ACC112 (cell line): ENCODE results near the gene ACOXL.

Source experiments
- H2AFZ ChIP-seq: fragments of 200-600 bp; sonication (generic); one replicate; pipeline ENCODE4 v1.6.0; 2017; ENCODE audit warnings: antibody characterized with exemption, low read length; ENCODE audit not compliant: unreplicated experiment
- H3K27ac ChIP-seq: fragments of 200-600 bp; sonication (generic); 2 replicates; pipeline ENCODE4 v1.5.1; 2014; ENCODE audit warnings: low read depth, mild to moderate bottlenecking, antibody characterized with exemption, low read length, moderate library complexity
- H3K27me3 ChIP-seq: fragments of 200-600 bp; sonication (generic); 2 replicates; pipeline ENCODE4 v1.6.1; 2014; ENCODE audit warnings: mild to moderate bottlenecking, antibody characterized with exemption, low read length, moderate library complexity, mixed read lengths; ENCODE audit not compliant: insufficient read depth
- H3K36me3 ChIP-seq: fragments of 200-600 bp; sonication (generic); 2 replicates; pipeline ENCODE4 v1.6.1; 2016; ENCODE audit warnings: mild to moderate bottlenecking, antibody characterized with exemption, low read length, moderate library complexity, mixed read lengths; ENCODE audit not compliant: insufficient read depth
- H3K4me1 ChIP-seq: fragments of 200-600 bp; sonication (generic); one replicate; pipeline ENCODE4 v1.6.1; 2016; ENCODE audit warnings: low read length, mixed read lengths; ENCODE audit not compliant: insufficient read depth, unreplicated experiment, control insufficient read depth
- H3K4me3 ChIP-seq: fragments of 200-600 bp; sonication (generic); 2 replicates; pipeline ENCODE4 v1.5.1; 2014; ENCODE audit warnings: mild to moderate bottlenecking, low read depth, low read length
- H3K79me2 ChIP-seq: fragments of 200-600 bp; sonication (generic); one replicate; pipeline ENCODE4 v1.6.0; 2016; ENCODE audit warnings: low read length; ENCODE audit not compliant: control insufficient read depth, unreplicated experiment, insufficient read depth

The ACOXL gene

DNA sequence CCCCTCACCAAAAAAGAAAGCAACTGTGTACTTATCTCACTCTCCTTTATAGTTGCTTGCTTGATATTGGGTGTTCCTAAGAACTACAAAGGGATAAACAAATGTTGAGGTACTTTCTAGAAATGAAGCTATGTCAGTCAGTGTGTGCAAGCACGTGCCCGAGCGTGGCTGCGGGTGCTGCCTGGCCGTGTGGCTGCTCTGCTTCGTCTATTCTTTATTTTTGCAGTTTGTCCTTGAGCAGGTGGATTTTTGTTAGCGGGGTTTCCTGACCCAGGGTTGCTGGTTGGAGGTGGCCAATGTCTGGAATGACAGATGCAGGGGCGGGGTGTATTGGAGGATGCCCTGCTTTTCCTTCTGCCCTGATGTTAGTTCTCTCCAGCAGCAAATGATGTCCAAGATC, 62.6 kb downstream of the ACOXL start:
- H3K27me3 ChIP-seq = peaks cover 97% of the 10 kb centered on the region
- no peak overlapping the region for H3K4me3 ChIP-seq
- H3K27ac ChIP-seq = no peak overlapping the region
- H2AFZ ChIP-seq = no peak overlapping the region
- no peaks in the 10 kb centered on the region for H3K79me2 ChIP-seq
- no peaks in the 10 kb centered on the region for H3K4me1 ChIP-seq
- no peaks in the 10 kb centered on the region for H3K36me3 ChIP-seq

DNA sequence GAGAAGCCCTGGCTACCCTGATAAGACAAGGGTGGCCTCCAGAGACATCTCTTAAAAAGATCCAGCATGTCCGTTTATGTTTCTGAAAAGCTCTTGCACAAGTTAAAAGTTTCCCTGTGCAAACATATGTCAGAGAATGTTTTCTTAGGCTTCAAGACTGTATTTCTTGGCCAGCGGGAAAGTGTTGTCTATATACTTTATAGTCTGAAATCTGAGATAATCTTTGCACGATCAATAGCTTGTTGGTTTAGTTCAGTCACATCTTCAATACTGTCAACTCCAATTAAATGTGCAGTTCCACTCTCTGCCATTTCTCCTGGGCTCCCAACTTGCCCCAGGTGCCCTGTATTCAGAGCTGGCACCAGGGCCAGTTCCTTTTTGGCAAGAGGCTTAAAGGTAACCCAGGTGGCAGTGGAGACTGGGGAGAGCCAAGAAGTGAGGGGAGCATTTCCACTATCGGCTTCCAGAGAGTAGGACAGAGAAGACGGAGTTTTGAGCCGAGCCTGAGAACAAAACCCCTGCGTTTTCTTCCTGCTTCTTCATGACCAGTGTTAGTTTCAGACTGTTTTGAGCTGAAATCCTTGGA, 64.4 kb downstream of the ACOXL start:
- Histone ChIP-seq H3K79me2 (no peaks in the 10 kb centered on the region), H3K36me3 (no peaks in the 10 kb centered on the region), H2AFZ (no peak overlapping the region), H3K4me3 (no peak overlapping the region), H3K27ac (no peak overlapping the region), H3K4me1 (no peaks in the 10 kb centered on the region), H3K27me3 (peaks cover 97% of the 10 kb centered on the region)

DNA sequence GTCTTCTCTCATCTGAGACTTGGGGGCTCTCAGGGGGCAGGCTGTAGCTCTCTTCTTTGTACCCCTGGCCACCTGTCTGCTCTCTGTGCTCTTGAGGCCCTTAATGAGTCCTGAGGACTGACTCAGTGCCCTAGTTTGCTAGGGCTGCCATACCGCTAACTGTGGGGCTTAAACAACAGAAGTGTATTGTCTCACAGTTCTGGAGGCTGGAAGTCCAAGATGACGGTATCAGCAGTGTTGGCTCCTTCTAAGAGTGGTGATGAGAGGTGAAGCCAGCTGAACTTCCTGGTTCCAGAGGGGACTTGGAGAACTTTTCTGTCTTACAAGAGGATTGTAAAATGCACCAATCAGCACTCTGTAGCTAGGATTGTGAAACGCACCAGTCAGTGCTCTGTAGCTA, 67.0 kb downstream of the ACOXL start:
- Histone ChIP-seq H3K36me3 (no peaks in the 10 kb centered on the region), H3K79me2 (no peaks in the 10 kb centered on the region), H3K4me3 (no peak overlapping the region), H2AFZ (no peak overlapping the region), H3K4me1 (no peaks in the 10 kb centered on the region), H3K27me3 (peaks cover 96% of the 10 kb centered on the region), H3K27ac (no peak overlapping the region)

DNA sequence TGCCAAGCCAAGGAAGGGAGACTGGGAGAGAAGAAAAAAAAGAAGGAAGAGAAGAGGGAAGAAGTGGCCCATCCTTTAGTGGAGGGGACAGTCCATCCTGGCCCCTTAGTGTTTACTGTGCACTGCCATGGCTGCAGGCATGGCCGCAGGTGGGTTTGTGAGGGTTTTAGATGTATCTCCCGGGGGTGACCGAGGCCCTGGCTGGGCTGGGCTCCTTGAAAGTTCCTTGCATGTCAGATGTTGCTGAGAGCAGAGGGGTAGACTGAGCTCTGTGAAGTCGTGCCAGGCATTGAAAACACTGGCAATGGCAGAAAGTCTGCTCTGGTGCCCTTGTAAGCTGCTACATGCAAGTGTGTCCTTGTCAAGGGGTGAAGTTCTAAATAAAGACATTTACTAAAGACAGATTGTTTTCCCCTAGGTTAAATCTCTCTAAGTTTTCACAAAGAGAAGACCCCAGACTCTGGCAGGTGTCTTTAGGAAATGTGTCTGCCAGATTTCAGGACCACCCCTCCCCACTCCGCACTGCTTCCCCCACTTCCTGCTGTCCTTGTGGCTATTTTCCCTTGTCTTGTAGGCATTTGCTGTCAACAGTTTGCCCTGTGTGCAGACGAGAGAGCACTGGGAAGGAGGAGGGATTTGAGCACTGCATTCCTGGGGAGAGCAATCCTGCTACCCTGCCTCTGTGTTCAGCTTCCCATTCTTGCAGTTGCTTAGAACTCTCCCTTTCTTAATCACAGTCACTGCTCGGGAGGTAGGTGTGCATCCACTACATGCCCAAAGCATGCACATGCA, 68.4 kb downstream of the ACOXL start:
- Histone ChIP-seq H3K4me1 (no peaks in the 10 kb centered on the region), H3K27me3 (peaks cover 96% of the 10 kb centered on the region), H3K27ac (no peak overlapping the region), H3K79me2 (no peaks in the 10 kb centered on the region), H3K36me3 (no peaks in the 10 kb centered on the region), H3K4me3 (no peak overlapping the region), H2AFZ (no peak overlapping the region)

DNA sequence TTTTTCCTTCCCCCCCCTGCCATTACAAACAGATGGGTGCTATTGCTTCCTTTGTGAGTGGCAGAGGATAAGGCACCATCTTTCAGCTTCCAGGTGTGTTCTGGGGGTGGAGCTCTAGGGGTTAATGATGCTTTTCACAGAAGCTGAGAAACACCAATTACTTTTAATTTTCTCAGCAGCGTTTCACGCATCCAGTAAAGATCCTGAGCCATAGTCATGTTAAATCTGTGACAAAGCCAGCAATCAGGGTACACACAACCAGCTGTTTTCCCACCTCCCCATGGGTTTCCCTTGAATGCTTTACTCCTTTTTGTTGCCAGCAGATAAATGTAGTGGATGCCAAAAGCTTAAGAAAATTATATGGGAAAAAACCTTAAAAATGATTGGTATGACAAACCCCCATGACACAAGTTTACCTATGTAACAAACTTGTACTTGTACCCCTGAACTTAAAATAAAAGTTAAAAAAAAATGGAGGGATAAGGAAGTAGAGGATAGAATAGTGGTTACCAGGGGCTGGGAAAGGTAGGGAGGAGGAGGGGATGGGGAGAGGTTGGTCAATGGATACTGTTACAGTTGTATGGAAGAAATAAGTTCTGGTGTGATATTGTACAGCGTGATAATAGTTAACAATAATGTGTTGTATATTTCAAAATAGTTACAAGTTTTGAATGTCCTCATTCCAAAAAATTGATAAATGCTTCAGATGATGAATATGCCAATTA, 70.0 kb downstream of the ACOXL start:
- H3K36me3 ChIP-seq = no peaks in the 10 kb centered on the region
- no peaks in the 10 kb centered on the region for H3K79me2 ChIP-seq
- H2AFZ ChIP-seq = no peak overlapping the region
- H3K4me1 ChIP-seq = no peaks in the 10 kb centered on the region
- H3K27me3 ChIP-seq = peaks cover 96% of the 10 kb centered on the region
- no peak overlapping the region for H3K27ac ChIP-seq
- H3K4me3 ChIP-seq = no peak overlapping the region

DNA sequence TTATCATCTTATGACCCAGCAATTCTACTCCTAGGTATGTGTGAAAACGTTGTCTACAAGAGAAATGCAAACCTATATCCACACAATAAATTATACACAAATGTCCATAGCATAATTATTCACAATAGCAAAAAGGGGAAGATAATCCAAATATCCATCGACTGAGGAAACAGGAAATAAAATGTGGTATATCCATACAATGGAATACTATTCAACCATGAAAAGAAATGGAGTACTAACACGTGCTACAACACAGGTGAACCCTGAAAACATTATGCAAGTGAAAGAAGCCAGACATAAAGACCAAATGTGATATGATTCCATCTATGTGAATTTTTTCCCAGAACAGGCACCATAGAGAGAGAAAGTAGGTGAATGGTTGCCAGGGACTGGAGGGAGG, 72.1 kb downstream of the ACOXL start:
- Histone ChIP-seq H3K27ac (no peak overlapping the region), H3K36me3 (no peaks in the 10 kb centered on the region), H3K4me3 (no peak overlapping the region), H3K79me2 (no peaks in the 10 kb centered on the region), H2AFZ (no peak overlapping the region), H3K27me3 (peaks cover 95% of the 10 kb centered on the region), H3K4me1 (no peaks in the 10 kb centered on the region)

DNA sequence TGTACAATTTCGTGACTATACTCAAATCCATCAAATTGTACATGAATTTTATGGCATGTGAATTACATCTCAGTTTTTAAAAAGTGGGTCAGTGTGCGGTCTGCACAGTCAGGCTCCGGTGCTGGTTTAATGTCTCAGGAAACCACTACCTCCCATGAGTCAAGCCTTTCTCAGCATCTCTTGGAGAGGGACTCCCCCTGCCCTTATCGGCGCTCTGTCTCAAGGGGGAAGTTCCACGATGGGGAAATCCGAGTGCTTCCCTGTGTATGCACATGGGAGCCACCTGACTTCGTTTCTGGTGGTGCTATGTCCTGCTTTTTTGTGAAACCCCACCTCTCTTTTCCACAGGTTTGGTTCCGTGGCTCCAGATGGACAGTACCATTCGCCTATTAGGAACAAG, 72.5 kb downstream of the ACOXL start:
- H2AFZ ChIP-seq = no peak overlapping the region
- H3K27ac ChIP-seq = no peak overlapping the region
- no peaks in the 10 kb centered on the region for H3K4me1 ChIP-seq
- no peaks in the 10 kb centered on the region for H3K36me3 ChIP-seq
- H3K4me3 ChIP-seq = no peak overlapping the region
- H3K79me2 ChIP-seq = no peaks in the 10 kb centered on the region
- H3K27me3 ChIP-seq = peaks cover 92% of the 10 kb centered on the region

DNA sequence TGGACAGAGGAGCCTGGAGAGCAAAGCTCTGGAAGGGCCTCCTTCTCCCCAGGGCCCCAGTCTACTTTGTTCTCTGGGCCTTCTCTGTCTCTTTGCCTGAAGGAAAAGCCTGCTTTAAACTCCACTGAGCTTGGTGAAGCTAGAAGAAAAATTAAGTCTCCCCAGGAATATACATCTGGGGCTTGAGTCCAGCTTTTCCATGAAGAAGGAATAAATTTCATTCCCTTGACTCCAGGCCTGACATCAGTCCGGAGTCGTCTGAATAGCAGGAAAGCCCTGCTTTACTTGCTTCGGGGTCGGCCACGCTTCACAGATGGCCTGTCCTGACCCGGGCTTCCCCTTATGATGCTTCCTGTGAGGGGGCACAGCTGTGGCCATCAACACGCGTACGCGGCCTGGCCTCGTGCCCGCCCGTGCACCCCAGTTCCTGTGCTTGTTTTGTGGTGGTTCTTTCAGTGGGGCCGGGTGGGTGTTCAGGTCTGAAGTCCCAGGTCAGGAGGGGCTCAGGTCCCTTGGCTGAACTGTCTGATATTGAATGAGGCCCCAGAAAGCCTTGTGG, 73.6 kb downstream of the ACOXL start:
- Histone ChIP-seq H3K4me3 (no peak overlapping the region), H3K4me1 (no peaks in the 10 kb centered on the region), H3K27me3 (peaks cover 87% of the 10 kb centered on the region), H3K79me2 (no peaks in the 10 kb centered on the region), H3K36me3 (no peaks in the 10 kb centered on the region), H3K27ac (no peak overlapping the region), H2AFZ (no peak overlapping the region)

DNA sequence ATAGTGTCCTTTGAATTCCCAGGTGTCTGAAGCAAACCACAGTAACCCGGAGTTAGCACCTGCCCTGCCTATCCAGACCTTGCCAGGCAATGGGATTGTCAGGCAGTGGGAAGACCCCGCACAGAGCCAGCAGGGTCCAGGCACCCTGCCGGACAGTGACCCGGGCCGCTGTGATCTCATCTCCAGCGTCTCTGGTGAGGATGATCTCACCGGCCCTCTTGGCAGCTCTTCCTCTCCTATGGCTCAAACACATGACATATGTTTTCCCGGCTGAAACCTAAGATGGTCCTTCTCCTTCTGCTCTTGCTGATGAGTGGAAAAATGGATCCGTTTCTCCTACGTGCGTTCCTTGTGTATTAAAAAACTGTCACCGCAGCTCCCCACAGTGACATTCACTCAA, 75.1 kb downstream of the ACOXL start:
- Histone ChIP-seq H2AFZ (no peak overlapping the region), H3K27ac (no peak overlapping the region), H3K79me2 (no peaks in the 10 kb centered on the region), H3K27me3 (peaks cover 72% of the 10 kb centered on the region), H3K4me3 (no peak overlapping the region), H3K36me3 (no peaks in the 10 kb centered on the region), H3K4me1 (no peaks in the 10 kb centered on the region)

DNA sequence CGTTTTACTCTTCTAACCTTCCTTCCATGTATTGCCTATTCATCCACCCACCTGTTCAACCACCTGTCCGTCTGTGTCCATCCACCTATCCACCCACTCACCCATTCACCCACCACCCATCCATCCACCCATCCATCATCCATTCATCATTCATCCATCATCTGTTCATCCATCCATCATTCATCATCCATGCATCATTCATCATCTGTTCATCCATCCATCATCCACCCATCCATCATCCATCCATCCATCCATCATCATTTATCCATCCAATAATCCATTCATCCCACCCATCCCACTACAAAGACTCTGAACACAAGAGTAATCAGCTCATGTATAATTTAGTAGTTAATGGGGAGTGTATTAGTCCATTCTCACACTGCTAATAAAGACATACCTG, 78.0 kb downstream of the ACOXL start:
- Histone ChIP-seq H3K27ac (no peak overlapping the region), H3K79me2 (no peaks in the 10 kb centered on the region), H3K4me3 (no peak overlapping the region), H3K36me3 (no peaks in the 10 kb centered on the region), H3K27me3 (peaks cover 55% of the 10 kb centered on the region), H3K4me1 (no peaks in the 10 kb centered on the region), H2AFZ (no peak overlapping the region)
